Vagina (tissue), 2 donors: Measurements from ENCODE around the gene NKD2. TPM values are rescaled to one million over a fixed set of nuclear protein-coding genes. Genes with fewer than 3 reads are reported as not detected.

ENCODE experiments used
- DNase-seq, 2 donors: peaks; one replicate each; pipeline ENCODE4 v3.0.0-alpha.2; 2017; ENCODE audit errors: extremely low spot score in 2 of 2
- H3K27ac ChIP-seq: fragments of 200-600 bp; sonication (generic); one replicate; pipeline ENCODE4 v1.5.1; 2019
- H3K27me3 ChIP-seq: fragments of 200-600 bp; sonication (generic); one replicate; pipeline ENCODE4 v1.5.1; 2019
- H3K36me3 ChIP-seq, 2 donors: fragments of 200-600 bp; sonication (generic); one replicate each; pipeline ENCODE4 v1.5.1; 2017 to 2019
- H3K4me1 ChIP-seq: fragments of 200-600 bp; sonication (generic); one replicate; pipeline ENCODE4 v1.5.1; 2019
- H3K4me3 ChIP-seq, 2 donors: fragments of 200-600 bp; sonication (generic); 1 replicate in 1 of 2; 2 replicates in 1 of 2; pipeline ENCODE4 v1.5.1; 2016 to 2019
- H3K9me3 ChIP-seq: fragments of 200-600 bp; sonication (generic); one replicate; pipeline ENCODE4 v1.5.1; 2019
- POLR2A ChIP-seq, 2 donors: fragments of 450-650 bp; IDR thresholded peaks; one replicate each; pipeline ENCODE4 v1.6.1; 2017; ENCODE audit warnings: antibody characterized with exemption in 2 of 2, mild to moderate bottlenecking in 2 of 2, moderate library complexity in 2 of 2
- POLR2AphosphoS5 ChIP-seq, 2 donors: sonication (generic); formaldehyde crosslinking; IDR thresholded peaks; one replicate each; pipeline ENCODE4 v1.9.0; 2017; ENCODE audit warnings: antibody characterized with exemption in 2 of 2, mild to moderate bottlenecking in 2 of 2, low read depth in 1 of 2; ENCODE audit not compliant: insufficient read depth in 1 of 2
- intact Hi-C: fragments of 100-400 bp; cut with DNase I; formaldehyde crosslinking; loops from one replicate; pipeline ENCODE4 v1.15.1; 2023
- total RNA-seq: library from RNA; depleted of rRNA; stranded (reverse); fragments of >200 nt; gene quantifications from one replicate; pipeline ENCODE4 v1.2.3, GENCODE V29; 2016
- TF ChIP-seq, protein P1 (sequence below), 3 experiments: fragments of 450-650 bp in 2 of 3; fragments of 200-600 bp in 1 of 3; sonication (generic) in 1 of 3; IDR thresholded peaks; one replicate each; pipeline ENCODE4 v1.5.1; 2017 to 2019; ENCODE audit warnings: antibody characterized with exemption in 3 of 3, mild to moderate bottlenecking in 2 of 3, moderate library complexity in 2 of 3

NKD2 gene
- total RNA-seq, 1 donor from 2014 or later = 2.0 TPM

DNA sequence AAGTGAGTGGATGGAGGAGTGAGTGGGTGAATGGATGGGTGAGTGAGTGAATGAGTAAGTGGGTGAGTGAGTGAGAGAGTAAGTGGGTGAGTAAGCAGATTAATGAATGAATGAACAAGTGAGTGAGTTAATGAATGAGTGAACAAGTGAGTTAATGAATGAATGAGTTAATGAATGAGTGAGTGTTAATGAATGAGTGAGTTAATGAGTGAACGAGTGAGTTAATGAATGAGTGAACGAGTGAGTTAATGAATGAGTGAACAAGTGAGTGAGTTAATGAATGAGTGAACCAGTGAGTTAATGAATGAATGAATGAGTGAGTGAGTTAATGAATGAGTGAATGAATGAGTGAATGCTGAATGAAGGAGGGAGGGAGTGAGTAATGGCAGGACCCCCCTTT, 26.4 kb downstream of the NKD2 start:
- TF ChIP-seq, protein P1, sequence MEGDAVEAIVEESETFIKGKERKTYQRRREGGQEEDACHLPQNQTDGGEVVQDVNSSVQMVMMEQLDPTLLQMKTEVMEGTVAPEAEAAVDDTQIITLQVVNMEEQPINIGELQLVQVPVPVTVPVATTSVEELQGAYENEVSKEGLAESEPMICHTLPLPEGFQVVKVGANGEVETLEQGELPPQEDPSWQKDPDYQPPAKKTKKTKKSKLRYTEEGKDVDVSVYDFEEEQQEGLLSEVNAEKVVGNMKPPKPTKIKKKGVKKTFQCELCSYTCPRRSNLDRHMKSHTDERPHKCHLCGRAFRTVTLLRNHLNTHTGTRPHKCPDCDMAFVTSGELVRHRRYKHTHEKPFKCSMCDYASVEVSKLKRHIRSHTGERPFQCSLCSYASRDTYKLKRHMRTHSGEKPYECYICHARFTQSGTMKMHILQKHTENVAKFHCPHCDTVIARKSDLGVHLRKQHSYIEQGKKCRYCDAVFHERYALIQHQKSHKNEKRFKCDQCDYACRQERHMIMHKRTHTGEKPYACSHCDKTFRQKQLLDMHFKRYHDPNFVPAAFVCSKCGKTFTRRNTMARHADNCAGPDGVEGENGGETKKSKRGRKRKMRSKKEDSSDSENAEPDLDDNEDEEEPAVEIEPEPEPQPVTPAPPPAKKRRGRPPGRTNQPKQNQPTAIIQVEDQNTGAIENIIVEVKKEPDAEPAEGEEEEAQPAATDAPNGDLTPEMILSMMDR (IDR thresholded peaks at IDR 0.05) = no peak
- TF ChIP-seq POLR2A (IDR thresholded peaks at IDR 0.05) = no peak
- TF ChIP-seq POLR2AphosphoS5 (IDR thresholded peaks at IDR 0.05; ENCODE audit: insufficient read depth in 1 of 2, low read depth in 1 of 2) = no peak
- H3K27ac ChIP-seq = no peak overlapping the region
- intact Hi-C loops = no loop called here
- H3K9me3 ChIP-seq = no peaks in the 10 kb centered on the region
- DNase-seq = no peak
- H3K4me3 ChIP-seq = no peak overlapping the region
- H3K36me3 ChIP-seq = no peaks in the 10 kb centered on the region
- H3K27me3 ChIP-seq = no peaks in the 10 kb centered on the region
- H3K4me1 ChIP-seq = no peaks in the 10 kb centered on the region

DNA sequence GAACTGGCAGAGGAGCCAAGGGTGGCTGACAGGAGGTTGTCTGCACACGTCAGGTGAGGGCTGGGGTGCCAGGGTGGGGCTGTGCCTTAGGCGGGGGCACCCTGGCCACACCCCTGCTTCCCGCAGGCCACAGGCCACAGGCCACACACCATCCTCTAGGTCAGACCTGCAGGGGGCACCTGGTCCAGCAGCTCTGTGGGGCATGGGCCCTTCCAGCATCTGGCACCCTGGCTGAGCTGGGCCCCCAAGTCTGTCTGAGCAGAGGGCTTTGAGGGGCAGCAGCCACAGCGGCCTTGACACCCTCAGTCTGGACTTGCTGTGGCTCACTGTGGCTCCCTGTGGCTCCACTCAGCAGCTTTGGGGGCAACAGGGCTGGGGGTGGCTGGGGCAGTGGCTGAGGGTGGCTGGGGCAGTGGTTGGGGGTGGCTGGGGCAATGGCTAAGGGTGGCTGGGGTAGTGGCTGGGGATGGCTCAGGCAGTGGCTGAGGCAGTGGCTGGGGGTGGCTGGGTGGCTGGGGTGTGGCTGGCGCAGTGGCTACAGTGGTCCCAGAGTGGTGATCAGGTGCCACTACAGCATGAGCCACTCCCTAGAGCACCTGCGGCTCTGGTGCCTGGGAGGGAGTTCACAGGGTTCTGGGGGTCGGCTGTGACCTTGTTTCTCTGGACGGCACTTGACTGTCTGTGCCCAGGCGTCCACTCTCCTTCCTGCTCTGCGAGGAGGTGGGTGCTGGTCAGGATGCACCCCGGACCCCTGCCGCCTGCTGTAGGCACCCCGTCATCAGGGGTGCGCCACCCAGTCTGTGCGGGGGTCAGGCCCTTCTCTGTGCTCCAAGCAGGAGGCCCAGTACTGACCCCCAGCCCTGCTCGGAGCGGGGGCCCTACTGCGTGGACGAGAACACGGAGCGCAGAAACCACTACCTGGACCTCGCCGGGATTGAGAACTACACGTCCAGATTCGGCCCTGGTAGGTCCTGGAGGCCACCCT, 27.1 kb downstream of the NKD2 start:
- DNase-seq = no peak
- H3K4me1 ChIP-seq = no peaks in the 10 kb centered on the region
- no peaks in the 10 kb centered on the region for H3K9me3 ChIP-seq
- intact Hi-C loops = no loop called here
- TF ChIP-seq POLR2A (IDR thresholded peaks at IDR 0.05) = no peak
- TF ChIP-seq POLR2AphosphoS5 (IDR thresholded peaks at IDR 0.05; ENCODE audit: insufficient read depth in 1 of 2, low read depth in 1 of 2) = no peak
- TF ChIP-seq, protein P1 (IDR thresholded peaks at IDR 0.05) = no peak
- no peak overlapping the region for H3K4me3 ChIP-seq
- no peaks in the 10 kb centered on the region for H3K27me3 ChIP-seq
- H3K27ac ChIP-seq = no peak overlapping the region
- no peaks in the 10 kb centered on the region for H3K36me3 ChIP-seq

DNA sequence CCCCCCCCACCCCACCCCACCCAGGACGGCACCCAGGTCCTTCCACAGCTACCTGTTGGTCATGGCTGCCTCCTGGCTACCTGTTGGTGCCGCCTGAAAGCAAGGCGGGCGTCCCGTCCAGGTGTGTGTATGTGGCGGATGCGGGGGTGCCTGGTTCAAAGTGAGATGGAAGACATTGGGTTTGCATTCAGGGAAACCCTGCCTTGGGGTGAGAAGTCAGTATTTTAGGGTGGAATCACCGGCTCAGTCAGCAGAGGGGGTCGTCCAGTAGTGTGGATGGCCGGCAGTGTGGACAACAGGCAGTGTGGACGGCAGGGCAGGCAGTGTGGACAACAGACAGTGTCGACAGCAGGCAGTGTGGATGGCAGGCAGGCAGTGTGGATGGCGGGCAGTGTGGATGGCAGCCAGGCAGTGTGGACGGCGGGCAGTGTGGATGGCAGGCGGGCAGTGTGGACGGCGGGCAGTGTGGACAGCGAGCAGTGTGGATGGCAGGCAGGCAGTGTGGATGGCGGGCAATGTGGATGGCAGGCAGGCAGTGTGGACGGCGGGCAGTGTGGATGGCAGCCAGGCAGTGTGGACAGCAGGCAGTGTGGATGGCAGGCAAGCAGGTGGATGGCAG, 28.0 kb downstream of the NKD2 start:
- Histone ChIP-seq H3K4me3 (no peak overlapping the region), H3K36me3 (no peaks in the 10 kb centered on the region), H3K27ac (no peak overlapping the region), H3K4me1 (no peaks in the 10 kb centered on the region), H3K9me3 (no peaks in the 10 kb centered on the region), H3K27me3 (no peaks in the 10 kb centered on the region)
- TF ChIP-seq POLR2A (IDR thresholded peaks at IDR 0.05) (no peak), POLR2AphosphoS5 (IDR thresholded peaks at IDR 0.05; ENCODE audit: insufficient read depth in 1 of 2, low read depth in 1 of 2) (no peak)
- TF ChIP-seq, protein P1 (IDR thresholded peaks at IDR 0.05) = no peak
- no peak for DNase-seq
- intact Hi-C loops = no loop called here

DNA sequence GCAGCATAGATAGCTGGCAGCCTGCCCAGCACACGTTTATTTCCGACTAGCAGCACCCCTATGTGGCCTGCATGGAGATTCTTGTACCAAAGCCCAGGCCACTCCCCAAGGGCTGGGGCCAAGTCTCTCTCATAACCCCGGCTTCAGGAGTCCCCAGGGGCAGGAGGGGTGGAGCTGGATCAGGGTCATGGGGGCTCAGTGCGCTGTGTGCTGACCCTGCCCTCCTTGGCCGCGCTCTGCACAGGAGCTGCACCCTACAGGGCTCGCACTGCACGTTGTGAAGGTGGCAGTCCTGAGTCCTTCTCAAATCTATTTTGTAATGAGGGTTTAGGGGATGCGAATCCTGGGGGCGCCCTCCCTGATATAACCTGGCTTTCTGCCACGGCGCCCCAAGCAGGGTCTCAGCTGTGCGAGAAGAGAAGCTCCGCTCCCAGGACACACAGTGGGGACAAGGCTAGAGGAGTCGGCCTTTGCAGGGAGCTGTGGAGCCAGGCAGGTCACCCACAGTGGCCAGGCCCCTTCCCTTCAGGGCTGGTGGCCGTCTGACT, 28.6 kb downstream of the NKD2 start:
- DNase-seq = no peak

More for the DNA sequence above, 28.6 kb downstream of the NKD2 start:
- Histone ChIP-seq H3K4me1 (no peaks in the 10 kb centered on the region), H3K27ac (no peak overlapping the region), H3K36me3 (no peaks in the 10 kb centered on the region), H3K27me3 (no peaks in the 10 kb centered on the region), H3K9me3 (no peaks in the 10 kb centered on the region), H3K4me3 (no peak overlapping the region)
- TF ChIP-seq POLR2A (IDR thresholded peaks at IDR 0.05) (no peak), POLR2AphosphoS5 (IDR thresholded peaks at IDR 0.05; ENCODE audit: insufficient read depth in 1 of 2, low read depth in 1 of 2) (no peak)
- TF ChIP-seq, protein P1 (IDR thresholded peaks at IDR 0.05) = no peak
- intact Hi-C loops = no loop called here
